ENCODE measurements around the gene DPP10.

The DPP10 gene

GRCh38 chr2:115118306-115118705, 675.9 kb downstream of the DPP10 start:
- no peaks in the 10 kb centered on the region for H3K9me3 ChIP-seq
- H3K4me1 ChIP-seq (ENCODE audit: control insufficient read depth in 1 of 2, insufficient read depth in 1 of 2, low read depth in 1 of 2, low read length in 1 of 2) = no peaks in the 10 kb centered on the region
- H3K27ac ChIP-seq = no peak overlapping the region
- H3K36me3 ChIP-seq = no peaks in the 10 kb centered on the region
- H3K27me3 ChIP-seq = no peaks in the 10 kb centered on the region
- H3K4me3 ChIP-seq (ENCODE audit: low read depth in 1 of 2, low read length in 1 of 2) = no peak overlapping the region
- no peak for TF ChIP-seq CTCF (IDR thresholded peaks at IDR 0.05)

DNA sequence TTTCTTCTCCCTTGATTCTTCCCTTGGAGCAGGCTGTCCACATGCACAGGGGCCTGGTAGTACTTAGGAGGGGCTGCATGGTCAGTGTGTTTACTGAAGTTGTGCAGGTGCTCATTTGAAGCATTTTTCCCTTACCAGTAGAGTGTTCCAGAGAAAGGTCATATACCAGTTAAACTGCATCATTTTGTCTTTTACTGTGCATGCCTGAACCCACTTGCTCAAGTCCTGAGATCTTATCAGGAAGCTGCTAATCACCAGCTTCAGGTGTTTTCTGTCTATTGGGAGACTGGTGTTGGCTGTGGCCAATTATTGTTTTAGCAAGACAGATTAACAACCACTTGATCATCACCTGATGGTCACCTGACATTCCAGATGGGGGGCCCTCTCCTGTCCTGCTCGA, 676.6 kb downstream of the DPP10 start:
- TF ChIP-seq CTCF (IDR thresholded peaks at IDR 0.05) = no peak
- Histone ChIP-seq H3K36me3 (no peaks in the 10 kb centered on the region), H3K27me3 (no peaks in the 10 kb centered on the region), H3K4me1 (ENCODE audit: control insufficient read depth in 1 of 2, insufficient read depth in 1 of 2, low read depth in 1 of 2, low read length in 1 of 2) (no peaks in the 10 kb centered on the region), H3K27ac (no peak overlapping the region), H3K4me3 (ENCODE audit: low read depth in 1 of 2, low read length in 1 of 2) (no peak overlapping the region), H3K9me3 (no peaks in the 10 kb centered on the region)

DNA sequence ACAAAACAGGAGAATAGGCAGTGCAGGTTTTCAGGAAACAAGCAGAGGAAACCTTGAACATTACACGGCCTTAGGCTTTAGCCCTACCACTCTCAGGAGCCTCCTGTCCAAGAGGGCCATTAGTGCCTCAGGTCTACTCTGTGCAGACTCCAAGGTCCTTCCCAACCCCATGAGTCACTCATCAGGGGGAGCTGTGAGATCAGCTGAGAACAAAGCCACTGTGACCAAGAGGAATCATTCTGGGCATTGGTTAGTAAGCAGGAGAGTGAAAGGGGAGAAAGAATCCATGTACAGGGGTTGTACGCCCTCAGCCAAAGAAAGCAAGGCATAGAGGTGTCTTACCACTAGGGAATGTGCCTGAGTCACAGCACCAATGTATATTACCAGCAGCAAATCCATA, 680.3 kb downstream of the DPP10 start:
- no peak overlapping the region for H3K27ac ChIP-seq
- H3K27me3 ChIP-seq = no peaks in the 10 kb centered on the region
- H3K4me3 ChIP-seq (ENCODE audit: low read depth in 1 of 2, low read length in 1 of 2) = no peak overlapping the region
- H3K9me3 ChIP-seq = no peaks in the 10 kb centered on the region
- no peaks in the 10 kb centered on the region for H3K4me1 ChIP-seq (ENCODE audit: control insufficient read depth in 1 of 2, insufficient read depth in 1 of 2, low read depth in 1 of 2, low read length in 1 of 2)
- no peak for TF ChIP-seq CTCF (IDR thresholded peaks at IDR 0.05)
- no peaks in the 10 kb centered on the region for H3K36me3 ChIP-seq

DNA sequence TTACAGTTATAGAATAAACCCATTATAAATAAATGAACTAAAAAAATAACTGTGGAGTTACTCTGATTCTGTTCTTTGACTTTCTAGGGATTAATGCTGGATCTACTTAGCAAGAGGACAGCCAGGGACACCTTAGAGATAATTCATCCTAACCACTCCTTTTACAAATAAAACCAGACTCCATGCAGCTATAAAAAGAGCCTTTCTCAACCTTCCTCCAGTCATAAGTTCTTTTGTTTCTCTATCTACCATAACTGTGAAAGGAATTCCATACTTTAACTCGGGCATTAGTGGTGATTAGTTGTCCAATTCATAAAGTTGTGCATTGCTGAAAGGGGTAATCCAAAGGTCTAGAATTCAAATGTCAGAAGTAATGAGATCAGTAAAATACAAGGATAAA, 682.4 kb downstream of the DPP10 start:
- TF ChIP-seq CTCF (IDR thresholded peaks at IDR 0.05) = no peak
- no peaks in the 10 kb centered on the region for H3K27me3 ChIP-seq
- no peaks in the 10 kb centered on the region for H3K36me3 ChIP-seq
- H3K27ac ChIP-seq = no peak overlapping the region
- H3K4me1 ChIP-seq (ENCODE audit: control insufficient read depth in 1 of 2, insufficient read depth in 1 of 2, low read depth in 1 of 2, low read length in 1 of 2) = no peaks in the 10 kb centered on the region
- H3K9me3 ChIP-seq = no peaks in the 10 kb centered on the region
- no peak overlapping the region for H3K4me3 ChIP-seq (ENCODE audit: low read depth in 1 of 2, low read length in 1 of 2)

GRCh38 chr2:115129536-115129935, 687.1 kb downstream of the DPP10 start:
- TF ChIP-seq CTCF (IDR thresholded peaks at IDR 0.05) = no peak
- H3K4me3 ChIP-seq (ENCODE audit: low read depth in 1 of 2, low read length in 1 of 2) = no peak overlapping the region
- no peaks in the 10 kb centered on the region for H3K9me3 ChIP-seq
- H3K36me3 ChIP-seq = no peaks in the 10 kb centered on the region
- H3K27me3 ChIP-seq = no peaks in the 10 kb centered on the region
- H3K27ac ChIP-seq = no peak overlapping the region
- no peaks in the 10 kb centered on the region for H3K4me1 ChIP-seq (ENCODE audit: control insufficient read depth in 1 of 2, insufficient read depth in 1 of 2, low read depth in 1 of 2, low read length in 1 of 2)

DNA sequence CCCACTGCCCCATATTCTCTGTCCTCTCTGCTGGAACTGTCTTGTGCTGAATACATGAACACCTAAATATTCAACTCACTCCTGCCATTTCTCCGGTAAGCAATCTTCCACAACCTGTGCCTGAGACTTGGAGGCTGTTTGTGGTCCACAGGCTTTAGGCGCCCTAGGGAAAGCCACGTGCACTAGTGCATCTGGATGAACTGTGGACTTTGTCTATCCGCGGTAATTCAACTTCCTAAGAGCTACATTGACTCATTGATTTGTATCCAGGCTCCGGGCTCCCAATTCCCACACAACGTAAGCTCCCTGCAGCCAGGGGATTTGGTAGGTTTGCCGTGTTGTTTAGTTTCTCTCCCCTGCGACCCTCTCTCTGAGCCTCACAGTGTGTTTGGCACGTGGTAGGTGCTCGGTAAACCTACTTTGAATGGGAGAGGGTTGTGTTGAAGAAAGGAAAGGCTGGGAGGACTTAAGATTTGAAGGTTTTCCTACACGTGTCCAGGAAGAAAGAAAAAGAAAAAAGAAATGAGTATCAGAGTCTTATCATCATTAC, 718.2 kb downstream of the DPP10 start:
- Histone ChIP-seq H3K27ac (no peak overlapping the region), H3K9me3 (no peaks in the 10 kb centered on the region), H3K4me1 (ENCODE audit: control insufficient read depth in 1 of 2, insufficient read depth in 1 of 2, low read depth in 1 of 2, low read length in 1 of 2) (no peaks in the 10 kb centered on the region), H3K27me3 (peaks cover 58% of the 10 kb centered on the region), H3K36me3 (no peaks in the 10 kb centered on the region), H3K4me3 (ENCODE audit: low read depth in 1 of 2, low read length in 1 of 2) (no peak overlapping the region)
- TF ChIP-seq CTCF (IDR thresholded peaks at IDR 0.05) = no peak

Measured in neutrophil (primary cell).